ENCODE measurements around the gene SCNN1B.

Gene SCNN1B

GRCh38 chr16:23351360-23351759, 49.3 kb downstream of the SCNN1B start:
- DNase-seq (ENCODE audit: extremely low read depth, low read depth), result no peak
- no peak overlapping the region for H3K4me3 ChIP-seq (replicated peaks; ENCODE audit: low read depth, low read length)
- no peak for TF ChIP-seq CTCF (IDR thresholded peaks at IDR 0.05; ENCODE audit: low read depth, low read length, missing control alignments)

- no peak for TF ChIP-seq CTCF (IDR thresholded peaks at IDR 0.05; ENCODE audit: low read depth, low read length, missing control alignments)
- H3K4me3 ChIP-seq (replicated peaks; ENCODE audit: low read depth, low read length), result no peak overlapping the region
- no peak for DNase-seq (ENCODE audit: extremely low read depth, low read depth)
Measured at GRCh38 chr16:23353440-23353839, 51.3 kb downstream of the SCNN1B start.

- no peak for DNase-seq (ENCODE audit: extremely low read depth, low read depth)
- H3K4me3 ChIP-seq (replicated peaks; ENCODE audit: low read depth, low read length), result no peak overlapping the region
- no peak for TF ChIP-seq CTCF (IDR thresholded peaks at IDR 0.05; ENCODE audit: low read depth, low read length, missing control alignments)
Measured at GRCh38 chr16:23354246-23354645, 52.1 kb downstream of the SCNN1B start.

- no peak for DNase-seq (ENCODE audit: extremely low read depth, low read depth)
- no peak overlapping the region for H3K4me3 ChIP-seq (replicated peaks; ENCODE audit: low read depth, low read length)
- TF ChIP-seq CTCF (IDR thresholded peaks at IDR 0.05; ENCODE audit: low read depth, low read length, missing control alignments), result no peak
Measured at GRCh38 chr16:23355106-23355670, 53.1 kb downstream of the SCNN1B start.

- no peak for TF ChIP-seq CTCF (IDR thresholded peaks at IDR 0.05; ENCODE audit: low read depth, low read length, missing control alignments)
- no peak for DNase-seq (ENCODE audit: extremely low read depth, low read depth)
- H3K4me3 ChIP-seq (replicated peaks; ENCODE audit: low read depth, low read length), result no peak overlapping the region
Measured at GRCh38 chr16:23356941-23357340, 54.8 kb downstream of the SCNN1B start.

- no peak for DNase-seq (ENCODE audit: extremely low read depth, low read depth)
- no peak overlapping the region for H3K4me3 ChIP-seq (replicated peaks; ENCODE audit: low read depth, low read length)
- TF ChIP-seq CTCF (IDR thresholded peaks at IDR 0.05; ENCODE audit: low read depth, low read length, missing control alignments), result no peak
Measured at GRCh38 chr16:23357761-23358290, 55.7 kb downstream of the SCNN1B start.
